Astrocyte (in vitro differentiated cells and primary cell): Measurements from ENCODE around the gene RESP18. TPM values are rescaled to one million over a fixed set of nuclear protein-coding genes. Genes with fewer than 3 reads are reported as not detected.

Experiments used
- DNase-seq: peaks from one replicate; pipeline ENCODE4 v3.0.0-alpha.2; 2010; ENCODE audit warnings: low read depth
- FAIRE-seq: peaks from 2 replicates; lab custom pipeline; 2011; peaks lifted over from hg19 to GRCh38; lab: Jason Lieb, UNC
- H2AFZ ChIP-seq: 2 replicates; pipeline ENCODE4 v1.6.0; 2012; ENCODE audit warnings: low read depth, low read length, inconsistent platforms
- H3K27ac ChIP-seq: 2 replicates; pipeline ENCODE4 v1.5.1; 2011; ENCODE audit warnings: low read depth, low read length, inconsistent platforms
- H3K27me3 ChIP-seq: 2 replicates; pipeline ENCODE4 v1.6.0; 2011; ENCODE audit warnings: low read length, inconsistent platforms; ENCODE audit not compliant: insufficient read depth
- H3K36me3 ChIP-seq: 2 replicates; pipeline ENCODE4 v1.5.1; 2011; ENCODE audit warnings: low read length, inconsistent platforms; ENCODE audit not compliant: insufficient read depth
- H3K4me1 ChIP-seq: 2 replicates; pipeline ENCODE4 v1.5.1; 2011; ENCODE audit warnings: low read length, inconsistent platforms; ENCODE audit not compliant: insufficient read depth
- H3K4me2 ChIP-seq: 2 replicates; pipeline ENCODE4 v1.6.0; 2012; ENCODE audit warnings: low read length, inconsistent platforms
- H3K4me3 ChIP-seq: 2 replicates; pipeline ENCODE4 v1.5.1; 2011; ENCODE audit warnings: low read depth, mild to moderate bottlenecking, low read length, inconsistent platforms; ENCODE audit not compliant: insufficient read depth
- H3K79me2 ChIP-seq: 2 replicates; pipeline ENCODE4 v1.6.0; 2012; ENCODE audit warnings: mild to moderate bottlenecking, low read length, inconsistent platforms; ENCODE audit not compliant: insufficient read depth
- H3K9ac ChIP-seq: 2 replicates; pipeline ENCODE4 v1.6.0; 2012; ENCODE audit warnings: mild to moderate bottlenecking, low read length, inconsistent platforms
- H3K9me3 ChIP-seq: 2 replicates; pipeline ENCODE4 v1.5.1; 2012; ENCODE audit warnings: low read depth, mild to moderate bottlenecking, low read length, inconsistent platforms; ENCODE audit not compliant: insufficient read depth
- H4K20me1 ChIP-seq: 2 replicates; pipeline ENCODE4 v1.6.0; 2012; ENCODE audit warnings: low read length, inconsistent platforms; ENCODE audit not compliant: insufficient read depth
- H3K27ac Mint-ChIP-seq: one replicate; pipeline ENCODE4 v1.8.0; 2021; ENCODE audit warnings: mild to moderate bottlenecking, mixed read lengths; ENCODE audit not compliant: unreplicated experiment
- H3K27me3 Mint-ChIP-seq: one replicate; pipeline ENCODE4 v1.8.0; 2021; ENCODE audit warnings: low read depth, mixed read lengths; ENCODE audit not compliant: unreplicated experiment
- H3K36me3 Mint-ChIP-seq: one replicate; pipeline ENCODE4 v1.8.0; 2021; ENCODE audit warnings: low read depth, mixed read lengths; ENCODE audit not compliant: unreplicated experiment
- H3K4me1 Mint-ChIP-seq: one replicate; pipeline ENCODE4 v1.8.0; 2021; ENCODE audit warnings: low read depth, mixed read lengths; ENCODE audit not compliant: unreplicated experiment
- H3K4me3 Mint-ChIP-seq: one replicate; pipeline ENCODE4 v1.8.0; 2021; ENCODE audit warnings: mild to moderate bottlenecking, moderate library complexity, mixed read lengths; ENCODE audit not compliant: unreplicated experiment
- H3K9me3 Mint-ChIP-seq: one replicate; pipeline ENCODE4 v1.8.0; 2021; ENCODE audit warnings: mild to moderate bottlenecking, mixed read lengths; ENCODE audit not compliant: unreplicated experiment
- CTCF ChIP-seq: IDR thresholded peaks from 2 replicates; pipeline ENCODE4 v1.5.1; 2011; ENCODE audit warnings: low read depth, mild to moderate bottlenecking, inconsistent platforms, low read length, moderate library complexity; ENCODE audit not compliant: insufficient read depth
- EZH2 ChIP-seq: IDR thresholded peaks from 2 replicates; pipeline ENCODE4 v1.6.1; 2012; ENCODE audit warnings: mild to moderate bottlenecking, low read length, inconsistent platforms; ENCODE audit not compliant: insufficient read depth
- total RNA-seq: library from RNA; stranded (reverse); gene quantifications from 2 replicates; pipeline ENCODE4 v1.2.1, GENCODE V29; 2021

RESP18 gene
- total RNA-seq, 1 donor from 2014 or later: not detected

DNA sequence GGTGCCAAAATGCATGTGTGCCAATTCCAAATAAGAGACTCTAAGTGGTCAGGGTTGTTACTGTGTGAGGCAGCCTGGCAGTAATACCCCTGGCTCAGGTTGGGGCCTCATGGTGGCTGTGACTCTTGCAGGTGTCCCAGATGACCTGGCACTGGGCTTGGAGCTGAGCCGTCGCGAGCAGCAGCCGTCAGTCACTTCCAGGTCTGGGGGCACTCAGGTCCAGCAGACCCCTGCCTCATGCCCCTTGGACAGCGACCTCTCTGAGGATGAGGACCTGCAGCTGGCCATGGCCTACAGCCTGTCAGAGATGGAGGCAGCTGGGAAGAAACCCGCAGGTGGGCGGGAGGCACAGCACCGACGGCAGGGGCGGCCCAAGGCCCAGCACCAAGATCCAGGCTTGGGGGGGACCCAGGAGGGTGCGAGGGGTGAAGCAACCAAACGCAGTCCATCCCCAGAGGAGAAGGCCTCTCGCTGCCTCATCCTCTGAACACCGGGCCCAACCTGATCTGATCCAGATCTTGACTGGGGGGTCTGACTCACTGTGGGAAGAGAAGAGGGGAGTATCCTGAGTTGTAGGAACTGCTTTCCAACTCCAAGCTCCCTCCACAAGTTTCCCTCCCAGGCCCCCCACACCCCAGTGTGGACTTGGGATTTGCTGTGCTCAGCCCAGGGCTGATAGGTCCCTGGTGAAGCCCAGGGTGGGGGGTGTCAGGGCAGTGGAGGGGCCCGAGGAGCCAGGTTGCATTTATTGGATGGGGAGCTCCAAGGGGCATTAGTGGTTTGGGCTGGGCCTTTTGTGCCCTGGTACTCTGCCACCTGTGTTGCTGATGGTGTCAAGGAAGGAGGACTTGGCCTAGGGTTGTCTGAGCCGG lies 47.8 kb downstream of the RESP18 start:
- Mint-ChIP-seq H3K36me3 (peaks cover 17% of the 10 kb centered on the region), H3K4me3 (no peak overlapping the region), H3K9me3 (no peaks in the 10 kb centered on the region), H3K27ac (no peak overlapping the region), H3K27me3 (no peaks in the 10 kb centered on the region), H3K4me1 (peaks cover 34% of the 10 kb centered on the region)
- Histone ChIP-seq H3K27ac (no peak overlapping the region), H2AFZ (no peak overlapping the region), H3K9ac (no peak overlapping the region), H3K4me3 (no peak overlapping the region), H3K79me2 (peaks cover 11% of the 10 kb centered on the region), H3K36me3 (peaks cover 2% of the 10 kb centered on the region), H3K27me3 (no peaks in the 10 kb centered on the region), H3K4me1 (peaks cover 27% of the 10 kb centered on the region), H4K20me1 (peaks cover 4% of the 10 kb centered on the region), H3K4me2 (no peak overlapping the region), H3K9me3 (no peaks in the 10 kb centered on the region)
- TF ChIP-seq EZH2 (no peak), CTCF (no peak)
- DNase-seq (no peak), FAIRE-seq (no peak)

GRCh38 chr2:219282943-219283581 lies 49.5 kb downstream of the RESP18 start:
- Histone ChIP-seq H3K4me2 (no peak overlapping the region), H3K9ac (no peak overlapping the region), H4K20me1 (peaks cover 4% of the 10 kb centered on the region), H3K9me3 (no peaks in the 10 kb centered on the region), H3K27me3 (no peaks in the 10 kb centered on the region), H3K36me3 (peaks cover 2% of the 10 kb centered on the region), H3K79me2 (peaks cover 13% of the 10 kb centered on the region), H3K4me3 (no peak overlapping the region), H3K27ac (no peak overlapping the region), H3K4me1 (peaks cover 27% of the 10 kb centered on the region), H2AFZ (no peak overlapping the region)
- FAIRE-seq: no peak
- Mint-ChIP-seq H3K9me3 (no peaks in the 10 kb centered on the region), H3K4me1 (peaks cover 42% of the 10 kb centered on the region), H3K4me3 (no peak overlapping the region), H3K27ac (no peak overlapping the region), H3K36me3 (peaks cover 18% of the 10 kb centered on the region), H3K27me3 (no peaks in the 10 kb centered on the region)
- DNase-seq: no peak
- TF ChIP-seq CTCF: no peak
- no peak for TF ChIP-seq EZH2

GRCh38 chr2:219282375-219282774 lies 50.2 kb downstream of the RESP18 start:
- H3K27ac Mint-ChIP-seq: no peak overlapping the region
- H3K4me1 Mint-ChIP-seq: peaks cover 45% of the 10 kb centered on the region
- Histone ChIP-seq H3K27me3 (no peaks in the 10 kb centered on the region), H3K4me3 (no peak overlapping the region), H3K9me3 (no peaks in the 10 kb centered on the region), H3K9ac (no peak overlapping the region), H3K4me1 (peaks cover 33% of the 10 kb centered on the region), H3K4me2 (no peak overlapping the region), H3K79me2 (peaks cover 13% of the 10 kb centered on the region), H3K27ac (no peak overlapping the region), H2AFZ (no peak overlapping the region), H4K20me1 (peaks cover 4% of the 10 kb centered on the region), H3K36me3 (peaks cover 2% of the 10 kb centered on the region)
- H3K4me3 Mint-ChIP-seq: no peak overlapping the region
- DNase-seq (no peak), FAIRE-seq (no peak)
- no peaks in the 10 kb centered on the region for H3K27me3 Mint-ChIP-seq
- no peaks in the 10 kb centered on the region for H3K9me3 Mint-ChIP-seq
- H3K36me3 Mint-ChIP-seq: peaks cover 18% of the 10 kb centered on the region
- no peak for TF ChIP-seq CTCF
- TF ChIP-seq EZH2: no peak
